HepG2 (cell line): ENCODE results near the gene OBSL1. TPM values are rescaled to one million over a fixed set of nuclear protein-coding genes. Genes with fewer than 3 reads are reported as not detected.

ENCODE experiments used
- ARID2 ChIP-seq: sonication (generic); formaldehyde crosslinking; IDR thresholded peaks from 2 replicates; pipeline ENCODE4 v1.8.1; 2022; ENCODE audit warnings: mild to moderate bottlenecking, missing genetic modification reagents, borderline replicate concordance
- ERF ChIP-seq: IDR thresholded peaks from 2 replicates; pipeline ENCODE4 v1.6.1; 2018; ENCODE audit warnings: missing biosample characterization, missing genetic modification reagents
- HNRNPK ChIP-seq: fragments of 200-400 bp; formaldehyde crosslinking; IDR thresholded peaks from 2 replicates; pipeline ENCODE4 v1.6.1; 2018; ENCODE audit warnings: low read length, low read depth, moderate library complexity, mild to moderate bottlenecking; ENCODE audit not compliant: poor library complexity, severe bottlenecking
- KLF16 ChIP-seq, 2 experiments: sonication (generic) in 1 of 2; formaldehyde crosslinking in 1 of 2; IDR thresholded peaks; 2 replicates each; pipeline versions ENCODE4 v1.6.1 to v1.8.0; 2016 to 2023; ENCODE audit warnings: missing genetic modification reagents in 2 of 2, missing compliant biosample characterization in 1 of 2
- KMT2A ChIP-seq: sonication (generic); formaldehyde crosslinking; IDR thresholded peaks from 2 replicates; pipeline ENCODE4 v1.4.0; 2020; ENCODE audit warnings: missing genetic modification reagents
- NCOA5 ChIP-seq: sonication (generic); formaldehyde crosslinking; IDR thresholded peaks from 2 replicates; pipeline ENCODE4 v1.4.0; 2020; ENCODE audit warnings: missing genetic modification reagents
- SIN3B ChIP-seq: fragments of 150-350 bp; IDR thresholded peaks from 2 replicates; pipeline ENCODE4 v1.6.1; 2014; ENCODE audit warnings: low read length
- SNRNP70 ChIP-seq: fragments of 200-400 bp; formaldehyde crosslinking; IDR thresholded peaks from 2 replicates; pipeline ENCODE4 v1.6.1; 2017; ENCODE audit warnings: mild to moderate bottlenecking, low read depth, low read length, moderate library complexity
- SOX6 ChIP-seq, 2 experiments: fragments of 450-650 bp in 1 of 2; sonication (generic) in 1 of 2; formaldehyde crosslinking in 1 of 2; IDR thresholded peaks; 2 replicates each; pipeline versions ENCODE4 v1.4.0 to v1.6.1; 2017 to 2020; ENCODE audit warnings: antibody characterized with exemption in 1 of 2, mild to moderate bottlenecking in 1 of 2, missing genetic modification reagents in 1 of 2
- SRSF9 ChIP-seq: fragments of 200-400 bp; formaldehyde crosslinking; IDR thresholded peaks from 2 replicates; pipeline ENCODE4 v1.6.1; 2018; ENCODE audit warnings: borderline replicate concordance, mild to moderate bottlenecking, low read depth, low read length; ENCODE audit not compliant: insufficient read depth, poor library complexity, severe bottlenecking
- ZNF282 ChIP-seq: fragments of 450-650 bp; IDR thresholded peaks from 2 replicates; pipeline ENCODE4 v1.6.1; 2018; ENCODE audit not compliant: partially characterized antibody
- ZNF337 ChIP-seq: sonication (generic); formaldehyde crosslinking; IDR thresholded peaks from 2 replicates; pipeline ENCODE4 v1.5.1; 2020; ENCODE audit warnings: missing genetic modification reagents, low read depth, mild to moderate bottlenecking, borderline replicate concordance
- ZNF354B ChIP-seq: sonication (generic); formaldehyde crosslinking; IDR thresholded peaks from 2 replicates; pipeline ENCODE4 v1.8.0; 2022; ENCODE audit warnings: mild to moderate bottlenecking, missing genetic modification reagents
- ZNF367 ChIP-seq: sonication (generic); formaldehyde crosslinking; IDR thresholded peaks from 2 replicates; pipeline ENCODE4 v1.4.0; 2020; ENCODE audit warnings: missing genetic modification reagents, borderline replicate concordance
- ZNF383 ChIP-seq: sonication (generic); formaldehyde crosslinking; IDR thresholded peaks from 2 replicates; pipeline ENCODE4 v1.4.0; 2020; ENCODE audit warnings: missing genetic modification reagents, mild to moderate bottlenecking, borderline replicate concordance
- ZNF562 ChIP-seq: sonication (generic); formaldehyde crosslinking; IDR thresholded peaks from 2 replicates; pipeline ENCODE4 v1.8.0; 2022; ENCODE audit warnings: missing genetic modification reagents, borderline replicate concordance
- ZNF615 ChIP-seq: sonication (generic); formaldehyde crosslinking; IDR thresholded peaks from 2 replicates; pipeline ENCODE4 v1.5.0; 2020; ENCODE audit warnings: mild to moderate bottlenecking, missing genetic modification reagents, borderline replicate concordance
- ZNF616 ChIP-seq: sonication (generic); formaldehyde crosslinking; IDR thresholded peaks from 2 replicates; pipeline ENCODE4 v1.5.0; 2020; ENCODE audit warnings: low read depth, mild to moderate bottlenecking, missing genetic modification reagents
- ZNF775 ChIP-seq: sonication (generic); formaldehyde crosslinking; IDR thresholded peaks from 2 replicates; pipeline ENCODE4 v1.4.0; 2020; ENCODE audit warnings: missing genetic modification reagents, mild to moderate bottlenecking, moderate library complexity, borderline replicate concordance
- ZNF781 ChIP-seq: sonication (generic); formaldehyde crosslinking; IDR thresholded peaks from 2 replicates; pipeline ENCODE4 v1.5.1; 2020; ENCODE audit warnings: borderline replicate concordance, mild to moderate bottlenecking, missing genetic modification reagents; ENCODE audit errors: not compliant biosample characterization
- ZSCAN29 ChIP-seq: sonication (generic); formaldehyde crosslinking; conservative IDR thresholded peaks from 2 replicates; pipeline ENCODE4 v1.4.0; 2020; ENCODE audit warnings: mild to moderate bottlenecking, missing genetic modification reagents
- polyA plus RNA-seq, 8 experiments: library from polyadenylated mRNA; depleted of rRNA in 3 of 8; stranded (reverse) in 7 of 8; unstranded in 1 of 8; fragments of >200 nt; fragmentation: Illumina TruSeq in 4 of 8; extraction: Trizol in 4 of 8; gene quantifications; 2 replicates each; pipeline versions ENCODE4 v1.2.1 to v1.2.3, GENCODE V29; 2011 to 2016; ENCODE audit warnings: low read depth in 4 of 8, missing spikeins in 1 of 8, mixed read lengths in 1 of 8; ENCODE audit not compliant: insufficient read depth in 1 of 8
- total RNA-seq, 5 experiments: library from RNA; depleted of rRNA; stranded (reverse); fragments of >200 nt; fragmentation: Illumina TruSeq; extraction: Trizol; gene quantifications; 2 replicates each; pipeline ENCODE4 v1.2.3, GENCODE V29; 2016; ENCODE audit warnings: low read depth in 1 of 5
- TF ChIP-seq, protein P1 (sequence below): sonication (generic); formaldehyde crosslinking; IDR thresholded peaks from 2 replicates; pipeline ENCODE4 v1.4.0; 2020; ENCODE audit warnings: missing genetic modification reagents, mild to moderate bottlenecking, borderline replicate concordance
- TF ChIP-seq, protein P2 (sequence below): IDR thresholded peaks from 2 replicates; pipeline ENCODE4 v1.6.1; 2016; ENCODE audit warnings: mild to moderate bottlenecking, missing biosample characterization, missing genetic modification reagents
- TF ChIP-seq, protein P3 (sequence below): IDR thresholded peaks from 2 replicates; pipeline ENCODE4 v1.6.1; 2012; ENCODE audit warnings: low read depth, low read length, improper control_type of control experiment

Gene OBSL1
- total and polyA plus RNA-seq, 2 of the 13 experiments (the other 11 are each of a cell fraction or from before 2014, with no cell fraction given) = 86.7 to 218 TPM

DNA sequence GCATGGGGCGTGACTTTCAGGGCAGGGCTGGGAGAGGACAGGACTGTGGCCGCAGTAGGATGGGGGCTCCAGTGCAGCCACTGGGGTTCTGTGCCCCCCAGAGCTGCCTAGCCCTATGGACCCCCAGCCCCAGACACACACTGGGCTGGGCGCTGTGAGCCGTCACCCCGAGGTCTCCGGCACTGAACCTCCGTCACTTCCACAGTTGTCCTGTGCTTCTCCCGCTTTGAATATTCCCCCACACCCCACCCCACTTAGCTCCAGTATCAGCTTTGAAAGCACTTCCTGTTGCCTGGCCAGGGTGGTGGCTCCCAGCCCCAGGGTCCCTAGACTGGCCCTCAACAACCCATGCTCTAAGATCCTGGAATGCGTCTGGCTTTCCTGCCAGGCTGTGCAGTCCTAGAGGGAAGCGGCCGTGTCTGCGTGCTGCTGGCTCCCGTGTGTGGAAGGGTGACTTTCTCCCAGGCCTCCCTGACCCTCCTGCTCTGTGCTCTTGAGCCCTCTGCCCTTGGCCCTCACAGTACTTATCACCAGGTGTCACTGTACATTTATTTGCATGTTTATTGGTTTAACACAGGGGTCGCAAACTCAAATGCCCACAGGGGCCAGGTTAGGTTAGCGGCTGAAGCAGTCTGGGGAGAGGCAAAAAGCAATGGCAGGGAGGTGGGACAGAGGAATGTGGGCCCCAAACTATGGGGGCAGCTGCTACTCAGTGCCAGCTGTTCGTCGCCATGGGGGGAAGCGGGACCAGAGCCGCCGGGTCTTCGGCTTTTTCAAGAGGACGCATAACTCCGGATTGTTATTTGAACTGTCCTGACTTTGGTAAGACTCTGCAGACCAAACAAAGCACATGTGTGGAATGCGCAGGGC is 9.9 kb downstream of the OBSL1 start (continued):
- TF ChIP-seq NCOA5 (no peak), KMT2A (CRISPR knock-in tag) (no peak), ZNF562 (no peak), SRSF9 (no peak), ZSCAN29 (peak; percentile 45; the same call in 1 of the 2 replicates), ZNF337 (CRISPR knock-in tag) (peak; percentile 55; the same call in 1 of the 2 replicates), ZNF383 (no peak), HNRNPK (no peak), KLF16 (CRISPR knock-in tag; IDR thresholded peaks at IDR 0.05) (no peak), ZNF775 (CRISPR knock-in tag) (no peak), SNRNP70 (no peak), ZNF781 (CRISPR knock-in tag) (no peak), ZNF367 (CRISPR knock-in tag) (no peak), ZNF615 (CRISPR knock-in tag) (no peak), SOX6 (IDR thresholded peaks at IDR 0.05) (no peak), SOX6 (CRISPR knock-in tag; IDR thresholded peaks at IDR 0.05) (0 out of 2 replicates have a peak, but pooled peaks have one; percentile 5), ZNF282 (no peak), ZNF354B (CRISPR knock-in tag) (no peak), ZNF616 (CRISPR knock-in tag) (peak; percentile 40; the same call in 1 of the 2 replicates), SIN3B (no peak), ERF (CRISPR knock-in tag) (0 out of 2 replicates have a peak, but pooled peaks have one; percentile 20), ARID2 (CRISPR knock-in tag) (0 out of 2 replicates have a peak, but pooled peaks have one; percentile 33)
- TF ChIP-seq, protein P1, sequence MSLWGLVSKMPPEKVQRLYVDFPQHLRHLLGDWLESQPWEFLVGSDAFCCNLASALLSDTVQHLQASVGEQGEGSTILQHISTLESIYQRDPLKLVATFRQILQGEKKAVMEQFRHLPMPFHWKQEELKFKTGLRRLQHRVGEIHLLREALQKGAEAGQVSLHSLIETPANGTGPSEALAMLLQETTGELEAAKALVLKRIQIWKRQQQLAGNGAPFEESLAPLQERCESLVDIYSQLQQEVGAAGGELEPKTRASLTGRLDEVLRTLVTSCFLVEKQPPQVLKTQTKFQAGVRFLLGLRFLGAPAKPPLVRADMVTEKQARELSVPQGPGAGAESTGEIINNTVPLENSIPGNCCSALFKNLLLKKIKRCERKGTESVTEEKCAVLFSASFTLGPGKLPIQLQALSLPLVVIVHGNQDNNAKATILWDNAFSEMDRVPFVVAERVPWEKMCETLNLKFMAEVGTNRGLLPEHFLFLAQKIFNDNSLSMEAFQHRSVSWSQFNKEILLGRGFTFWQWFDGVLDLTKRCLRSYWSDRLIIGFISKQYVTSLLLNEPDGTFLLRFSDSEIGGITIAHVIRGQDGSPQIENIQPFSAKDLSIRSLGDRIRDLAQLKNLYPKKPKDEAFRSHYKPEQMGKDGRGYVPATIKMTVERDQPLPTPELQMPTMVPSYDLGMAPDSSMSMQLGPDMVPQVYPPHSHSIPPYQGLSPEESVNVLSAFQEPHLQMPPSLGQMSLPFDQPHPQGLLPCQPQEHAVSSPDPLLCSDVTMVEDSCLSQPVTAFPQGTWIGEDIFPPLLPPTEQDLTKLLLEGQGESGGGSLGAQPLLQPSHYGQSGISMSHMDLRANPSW (CRISPR knock-in tag) = no peak
- TF ChIP-seq, protein P2, sequence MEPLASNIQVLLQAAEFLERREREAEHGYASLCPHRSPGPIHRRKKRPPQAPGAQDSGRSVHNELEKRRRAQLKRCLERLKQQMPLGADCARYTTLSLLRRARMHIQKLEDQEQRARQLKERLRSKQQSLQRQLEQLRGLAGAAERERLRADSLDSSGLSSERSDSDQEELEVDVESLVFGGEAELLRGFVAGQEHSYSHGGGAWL = no peak
- TF ChIP-seq, protein P3, sequence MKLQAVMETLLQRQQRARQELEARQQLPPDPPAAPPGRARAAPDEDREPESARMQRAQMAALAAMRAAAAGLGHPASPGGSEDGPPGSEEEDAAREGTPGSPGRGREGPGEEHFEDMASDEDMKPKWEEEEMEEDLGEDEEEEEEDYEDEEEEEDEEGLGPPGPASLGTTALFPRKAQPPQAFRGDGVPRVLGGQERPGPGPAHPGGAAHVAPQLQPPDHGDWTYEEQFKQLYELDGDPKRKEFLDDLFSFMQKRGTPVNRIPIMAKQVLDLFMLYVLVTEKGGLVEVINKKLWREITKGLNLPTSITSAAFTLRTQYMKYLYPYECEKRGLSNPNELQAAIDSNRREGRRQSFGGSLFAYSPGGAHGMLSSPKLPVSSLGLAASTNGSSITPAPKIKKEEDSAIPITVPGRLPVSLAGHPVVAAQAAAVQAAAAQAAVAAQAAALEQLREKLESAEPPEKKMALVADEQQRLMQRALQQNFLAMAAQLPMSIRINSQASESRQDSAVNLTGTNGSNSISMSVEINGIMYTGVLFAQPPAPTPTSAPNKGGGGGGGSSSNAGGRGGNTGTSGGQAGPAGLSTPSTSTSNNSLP = no peak
